ENCODE data around the gene CITED4. TPM values are rescaled to one million over a fixed set of nuclear protein-coding genes. Genes with fewer than 3 reads are reported as not detected.
"Not testable (repeated sequence)": the region's sequence is repeated elsewhere in the genome, so short reads cannot be mapped to it uniquely, and the experiment has no call there.

CITED4 gene
- total RNA-seq, 4 donors from 2014 or later: 52.6 to 90.4 (median 58.4) TPM

- H3K4me1 ChIP-seq: peaks cover 37% of the 10 kb centered on the region
- H3K9me3 ChIP-seq: peaks cover 8% of the 10 kb centered on the region
- WGBS: 57% methylated on average over 2 of the region's 2 CpGs
- no peak for DNase-seq (ENCODE audit: low spot score in 2 of 2)
- H3K36me3 ChIP-seq: no peaks in the 10 kb centered on the region
- H3K27ac ChIP-seq: peak overlapping the region; percentile 83
- no peak overlapping the region for H3K4me3 ChIP-seq
- TF ChIP-seq POLR2AphosphoS5 (IDR thresholded peaks at IDR 0.05) (peak in 2 of 3 donors; percentile 51 to 68), POLR2A (IDR thresholded peaks at IDR 0.05) (no peak)
- H3K27me3 ChIP-seq: no peaks in the 10 kb centered on the region
Observed at GRCh38 chr1:40899230-40899870, 37.2 kb upstream of the CITED4 start.

GRCh38 chr1:40898431-40898901 is 36.3 kb upstream of the CITED4 start:
- DNase-seq (ENCODE audit: low spot score in 2 of 2): no peak
- H3K4me1 ChIP-seq: peaks cover 37% of the 10 kb centered on the region
- 30% methylated on average over 4 of the region's 4 CpGs for WGBS

GRCh38 chr1:40897513-40897912 is 35.4 kb upstream of the CITED4 start:
- Histone ChIP-seq H3K36me3 (no peaks in the 10 kb centered on the region), H3K27me3 (no peaks in the 10 kb centered on the region), H3K9me3 (peaks cover 10% of the 10 kb centered on the region), H3K4me1 (peaks cover 35% of the 10 kb centered on the region), H3K27ac (peak overlapping the region; percentile 25), H3K4me3 (no peak overlapping the region)
- DNase-seq (ENCODE audit: low spot score in 2 of 2): no peak
- TF ChIP-seq POLR2AphosphoS5 (IDR thresholded peaks at IDR 0.05) (no peak), EP300 (IDR thresholded peaks at IDR 0.05) (no peak), POLR2A (IDR thresholded peaks at IDR 0.05) (no peak), CTCF (IDR thresholded peaks at IDR 0.05) (no peak)
- WGBS: 54% methylated on average over 4 of the region's 4 CpGs

More at GRCh38 chr1:40898431-40898901, 36.3 kb upstream of the CITED4 start:
- Histone ChIP-seq H3K27me3 (no peaks in the 10 kb centered on the region), H3K4me3 (no peak overlapping the region), H3K36me3 (no peaks in the 10 kb centered on the region), H3K27ac (peak overlapping the region; percentile 83), H3K9me3 (peaks cover 10% of the 10 kb centered on the region)
- TF ChIP-seq CTCF (IDR thresholded peaks at IDR 0.05) (no peak), POLR2AphosphoS5 (IDR thresholded peaks at IDR 0.05) (no peak), EP300 (IDR thresholded peaks at IDR 0.05) (no peak), POLR2A (IDR thresholded peaks at IDR 0.05) (no peak)

- Histone ChIP-seq H3K4me3 (no peak overlapping the region), H3K4me1 (peaks cover 26% of the 10 kb centered on the region), H3K27ac (no peak overlapping the region), H3K36me3 (no peaks in the 10 kb centered on the region), H3K9me3 (peaks cover 10% of the 10 kb centered on the region), H3K27me3 (no peaks in the 10 kb centered on the region)
- no peak for DNase-seq (ENCODE audit: low spot score in 2 of 2)
- 85% methylated on average over 3 of the region's 3 CpGs for WGBS
- TF ChIP-seq EP300 (IDR thresholded peaks at IDR 0.05) (no peak), POLR2AphosphoS5 (IDR thresholded peaks at IDR 0.05) (no peak), CTCF (IDR thresholded peaks at IDR 0.05) (no peak), POLR2A (IDR thresholded peaks at IDR 0.05) (no peak)
Observed at GRCh38 chr1:40896482-40896881, 34.3 kb upstream of the CITED4 start.

- H3K36me3 ChIP-seq: no peaks in the 10 kb centered on the region
- H3K27ac ChIP-seq: no peak overlapping the region
- H3K27me3 ChIP-seq: no peaks in the 10 kb centered on the region
- 100% methylated on average over 1 of the region's 1 CpG for WGBS
- peaks cover 26% of the 10 kb centered on the region for H3K4me1 ChIP-seq
- DNase-seq (ENCODE audit: low spot score in 2 of 2): no peak
- no peak overlapping the region for H3K4me3 ChIP-seq
- TF ChIP-seq EP300 (IDR thresholded peaks at IDR 0.05) (no peak), POLR2AphosphoS5 (IDR thresholded peaks at IDR 0.05) (no peak), CTCF (IDR thresholded peaks at IDR 0.05) (no peak), POLR2A (IDR thresholded peaks at IDR 0.05) (no peak)
- H3K9me3 ChIP-seq: peaks cover 10% of the 10 kb centered on the region
Observed at GRCh38 chr1:40895601-40896000, 33.4 kb upstream of the CITED4 start.

GRCh38 chr1:40894858-40895257 is 32.7 kb upstream of the CITED4 start:
- not testable (repeated sequence) for H3K27ac ChIP-seq; H3K27me3 ChIP-seq; H3K4me3 ChIP-seq; DNase-seq (ENCODE audit: low spot score in 2 of 2); H3K36me3 ChIP-seq; H3K9me3 ChIP-seq
- H3K4me1 ChIP-seq: peaks cover 25% of the 10 kb centered on the region
- 88% methylated on average over 2 of the region's 2 CpGs for WGBS

Measured in suprapubic skin (tissue), 4 donors.